ENCODE data around the gene ARCN1.

Gene ARCN1

GRCh38 chr11:118533769-118534729, 38.2 kb upstream of the ARCN1 start:
- TF ChIP-seq CTCF (conservative IDR thresholded peaks at IDR 0.05): no peak
- no peak overlapping the region for H3K27ac ChIP-seq

- TF ChIP-seq CTCF (conservative IDR thresholded peaks at IDR 0.05): no peak
- H3K27ac ChIP-seq: no peak overlapping the region
These were observed 36.9 kb upstream of the ARCN1 start for GRCh38 chr11:118535261-118535660.

DNA sequence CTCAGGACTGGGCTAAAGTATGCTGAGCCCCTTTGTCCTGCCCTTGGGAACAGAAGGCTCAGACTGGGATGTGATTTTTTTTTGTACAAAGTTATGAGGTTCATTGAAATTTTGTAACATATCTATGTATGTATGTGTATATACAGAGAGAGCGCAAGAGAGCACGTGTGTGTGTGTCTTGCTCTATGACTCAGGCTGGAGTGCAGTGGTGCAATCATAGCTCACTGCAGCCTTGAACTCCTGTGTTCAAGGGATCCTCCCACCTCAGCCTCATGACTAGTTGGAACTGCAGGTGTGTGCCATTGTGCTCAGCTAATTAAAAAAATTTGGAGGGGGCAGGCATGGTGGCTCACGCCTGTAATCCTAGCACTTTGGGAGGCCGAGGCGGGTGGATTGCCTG, 35.5 kb upstream of the ARCN1 start:
- H3K27ac ChIP-seq: no peak overlapping the region
- TF ChIP-seq CTCF (conservative IDR thresholded peaks at IDR 0.05): no peak

DNA sequence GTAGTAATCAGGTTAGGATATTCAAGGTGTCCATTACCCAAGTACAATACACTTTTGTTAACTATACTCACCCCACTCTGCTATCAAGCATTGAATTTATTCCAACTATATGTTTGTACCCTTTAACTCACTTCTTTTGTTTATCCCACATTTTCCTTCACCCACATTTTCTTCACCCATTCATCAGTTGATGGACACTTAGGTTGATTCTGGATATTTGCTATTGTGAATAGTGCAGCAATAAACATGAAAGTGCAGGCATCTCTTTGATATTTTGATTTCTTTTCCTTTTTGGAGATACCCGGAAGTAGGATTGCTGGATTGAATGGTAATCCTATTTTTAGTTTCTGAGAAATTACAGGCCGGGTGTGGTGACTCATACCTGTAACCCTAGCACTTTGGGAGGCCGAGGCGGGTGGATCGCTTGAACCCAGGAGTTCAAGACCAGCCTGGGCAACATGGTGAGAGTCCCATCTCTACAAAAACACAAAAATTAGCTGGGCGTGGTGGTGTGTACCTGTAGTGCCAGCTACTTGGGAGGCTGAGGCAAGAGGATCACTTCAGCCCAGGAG, 34.7 kb upstream of the ARCN1 start:
- no peak overlapping the region for H3K27ac ChIP-seq
- no peak for TF ChIP-seq CTCF (conservative IDR thresholded peaks at IDR 0.05)

- no peak overlapping the region for H3K27ac ChIP-seq
- no peak for TF ChIP-seq CTCF (conservative IDR thresholded peaks at IDR 0.05)
These were observed 28.1 kb upstream of the ARCN1 start for GRCh38 chr11:118544010-118544646.

- H3K27ac ChIP-seq: no peak overlapping the region
- TF ChIP-seq CTCF (conservative IDR thresholded peaks at IDR 0.05): no peak
These were observed 27.6 kb upstream of the ARCN1 start for GRCh38 chr11:118544647-118545010.

DNA sequence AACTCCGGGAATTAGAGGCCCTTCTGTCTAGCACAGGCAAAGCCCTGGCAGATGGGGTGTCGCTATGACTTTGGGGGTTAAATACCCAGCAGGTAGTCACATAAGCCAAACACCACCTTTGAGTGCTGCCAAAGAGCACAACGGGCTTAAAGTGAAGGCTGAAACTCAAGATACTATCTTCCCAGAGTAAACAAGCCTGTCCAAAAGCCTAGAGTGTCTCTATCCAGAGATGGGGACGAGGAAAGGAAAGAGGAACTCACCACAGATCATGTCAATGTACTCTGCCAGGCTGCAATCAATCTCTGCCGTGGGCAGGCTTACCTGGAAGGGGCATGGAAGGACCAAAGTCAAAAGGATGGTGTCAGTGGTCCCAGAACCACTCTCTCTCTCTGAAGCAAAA, 26.7 kb upstream of the ARCN1 start:
- no peak for TF ChIP-seq CTCF (conservative IDR thresholded peaks at IDR 0.05)
- H3K27ac ChIP-seq: peak overlapping the region; percentile 17; the same call in 1 of the 2 replicates
